PC-9 (cell line): Measurements from ENCODE around the gene COL5A1. TPM values are rescaled to one million over a fixed set of nuclear protein-coding genes. Genes with fewer than 3 reads are reported as not detected.

Experiments
- BruUV-seq: library from RNA; stranded (reverse); fragments of 400-500 nt; replicated peaks from 2 replicates; lab custom pipeline; 2021; lab: Mats Ljungman, UMichigan
- CTCF ChIA-PET: fragments of 300-600 bp; sonication (Branson Sonifier 250); formaldehyde crosslinking; loops from one replicate; lab custom pipeline; 2022; ENCODE audit warnings: antibody characterized with exemption; lab: Charles Lee
- POLR2A ChIA-PET: fragments of 300-600 bp; sonication (Branson Sonifier 250); formaldehyde crosslinking; loops from one replicate; lab custom pipeline; 2022; ENCODE audit warnings: antibody characterized with exemption; ENCODE audit not compliant: unreplicated experiment; lab: Charles Lee
- DNase-seq, 2 experiments: peaks; one replicate each; pipeline versions ENCODE4 v3.0.0 to v3.0.0-alpha.2; 2015 to 2022; ENCODE audit warnings: mixed read lengths in 1 of 2
- H2AFZ ChIP-seq: fragments of 200-600 bp; sonication (generic); 2 replicates; pipeline ENCODE4 v1.8.1; 2017; ENCODE audit warnings: antibody characterized with exemption
- H3F3A ChIP-seq: fragments of 200-600 bp; sonication (generic); 2 replicates; pipeline ENCODE4 v1.8.1; 2017; ENCODE audit warnings: antibody characterized with exemption, mild to moderate bottlenecking, low read depth; ENCODE audit not compliant: insufficient read depth
- H3K27ac ChIP-seq: fragments of 200-600 bp; sonication (generic); 2 replicates; pipeline ENCODE4 v1.6.1; 2016; ENCODE audit warnings: mixed run types
- H3K27me3 ChIP-seq: fragments of 200-600 bp; sonication (generic); 2 replicates; pipeline ENCODE4 v1.6.1; 2016; ENCODE audit warnings: low read depth, mixed run types; ENCODE audit not compliant: insufficient read depth
- H3K36me3 ChIP-seq: fragments of 200-600 bp; sonication (generic); 2 replicates; pipeline ENCODE4 v1.6.1; 2016; ENCODE audit warnings: low read depth, mixed run types
- H3K4me1 ChIP-seq: fragments of 200-600 bp; sonication (generic); replicated peaks from 2 replicates; pipeline ENCODE4 v1.6.1; 2016; ENCODE audit warnings: mixed run types; ENCODE audit not compliant: insufficient read depth
- H3K4me2 ChIP-seq: fragments of 200-600 bp; sonication (generic); 2 replicates; pipeline ENCODE4 v1.6.1; 2017; ENCODE audit warnings: mixed run types
- H3K4me3 ChIP-seq: fragments of 200-600 bp; sonication (generic); 2 replicates; pipeline ENCODE4 v1.6.1; 2016; ENCODE audit warnings: mixed run types
- H3K79me2 ChIP-seq: fragments of 200-600 bp; sonication (generic); 2 replicates; pipeline ENCODE4 v1.6.1; 2017; ENCODE audit warnings: low read depth, mixed run types
- H3K9me2 ChIP-seq: fragments of 200-600 bp; sonication (generic); 2 replicates; pipeline ENCODE4 v1.8.1; 2017; ENCODE audit warnings: mild to moderate bottlenecking; ENCODE audit not compliant: insufficient read depth
- H3K9me3 ChIP-seq: fragments of 200-600 bp; sonication (generic); 2 replicates; pipeline ENCODE4 v1.8.1; 2016; ENCODE audit warnings: low read depth; ENCODE audit not compliant: insufficient read depth
- H4K20me1 ChIP-seq: fragments of 200-600 bp; sonication (generic); 2 replicates; pipeline ENCODE4 v1.8.1; 2017; ENCODE audit not compliant: insufficient read depth
- EZH2 ChIP-seq: fragments of 200-600 bp; sonication (generic); IDR thresholded peaks from 2 replicates; pipeline ENCODE4 v1.8.0; 2017; ENCODE audit warnings: antibody characterized with exemption, low read depth
- intact Hi-C: fragments of 100-400 bp; cut with micrococcal nuclease; formaldehyde crosslinking; loops from one replicate; pipeline ENCODE4 v1.10.0; 2022; ENCODE audit not compliant: unreplicated experiment
- total RNA-seq: library from RNA; stranded (reverse); gene quantifications from 2 replicates; pipeline ENCODE4 v1.2.3, GENCODE V29; 2021
- TF ChIP-seq, protein P1 (sequence below): fragments of 200-600 bp; sonication (generic); conservative IDR thresholded peaks from 2 replicates; pipeline ENCODE4 v1.6.1; 2017; ENCODE audit warnings: mixed run types, antibody characterized with exemption, mild to moderate bottlenecking, moderate library complexity

The COL5A1 gene
- total RNA-seq, 1 experiment from 2014 or later: 15.2 TPM

GRCh38 chr9:134658378-134658955 is 16.9 kb downstream of the COL5A1 start:
- no TSS peak for BruUV-seq
- Histone ChIP-seq H3K9me2 (no peaks in the 10 kb centered on the region), H3K4me1 (no peaks in the 10 kb centered on the region; the same call in 1 of the 2 replicates), H3F3A (peaks cover 10% of the 10 kb centered on the region; the same call in 1 of the 2 replicates), H4K20me1 (no peaks in the 10 kb centered on the region), H3K4me3 (no peak overlapping the region), H3K79me2 (no peaks in the 10 kb centered on the region), H3K36me3 (no peaks in the 10 kb centered on the region), H3K27ac (no peak overlapping the region), H3K9me3 (peaks cover 10% of the 10 kb centered on the region; the same call in 1 of the 2 replicates), H3K4me2 (no peak overlapping the region), H2AFZ (no peak overlapping the region), H3K27me3 (peaks cover 5% of the 10 kb centered on the region; the same call in 1 of the 2 replicates)
- POLR2A ChIA-PET: no interaction called here
- TF ChIP-seq EZH2: no peak
- TF ChIP-seq, protein P1, sequence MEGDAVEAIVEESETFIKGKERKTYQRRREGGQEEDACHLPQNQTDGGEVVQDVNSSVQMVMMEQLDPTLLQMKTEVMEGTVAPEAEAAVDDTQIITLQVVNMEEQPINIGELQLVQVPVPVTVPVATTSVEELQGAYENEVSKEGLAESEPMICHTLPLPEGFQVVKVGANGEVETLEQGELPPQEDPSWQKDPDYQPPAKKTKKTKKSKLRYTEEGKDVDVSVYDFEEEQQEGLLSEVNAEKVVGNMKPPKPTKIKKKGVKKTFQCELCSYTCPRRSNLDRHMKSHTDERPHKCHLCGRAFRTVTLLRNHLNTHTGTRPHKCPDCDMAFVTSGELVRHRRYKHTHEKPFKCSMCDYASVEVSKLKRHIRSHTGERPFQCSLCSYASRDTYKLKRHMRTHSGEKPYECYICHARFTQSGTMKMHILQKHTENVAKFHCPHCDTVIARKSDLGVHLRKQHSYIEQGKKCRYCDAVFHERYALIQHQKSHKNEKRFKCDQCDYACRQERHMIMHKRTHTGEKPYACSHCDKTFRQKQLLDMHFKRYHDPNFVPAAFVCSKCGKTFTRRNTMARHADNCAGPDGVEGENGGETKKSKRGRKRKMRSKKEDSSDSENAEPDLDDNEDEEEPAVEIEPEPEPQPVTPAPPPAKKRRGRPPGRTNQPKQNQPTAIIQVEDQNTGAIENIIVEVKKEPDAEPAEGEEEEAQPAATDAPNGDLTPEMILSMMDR: no peak
- DNase-seq: no peak
- intact Hi-C loops: no loop called here
- CTCF ChIA-PET: no interaction called here

- peaks cover 10% of the 10 kb centered on the region; the same call in 1 of the 2 replicates for H3K9me3 ChIP-seq
- H3F3A ChIP-seq: peaks cover 10% of the 10 kb centered on the region; the same call in 1 of the 2 replicates
- H3K4me3 ChIP-seq: no peak overlapping the region
- no peak overlapping the region for H2AFZ ChIP-seq
- intact Hi-C loops: no loop called here
- peaks cover 5% of the 10 kb centered on the region; the same call in 1 of the 2 replicates for H3K27me3 ChIP-seq
- H3K4me1 ChIP-seq: no peaks in the 10 kb centered on the region; the same call in 1 of the 2 replicates
- H3K27ac ChIP-seq: no peak overlapping the region
- ChIA-PET POLR2A (no interaction called here), CTCF (no interaction called here)
- no peak for TF ChIP-seq EZH2
- TF ChIP-seq, protein P1: no peak
- BruUV-seq: no TSS peak
- DNase-seq: no peak
- no peak overlapping the region for H3K4me2 ChIP-seq
- H3K9me2 ChIP-seq: no peaks in the 10 kb centered on the region
- H4K20me1 ChIP-seq: no peaks in the 10 kb centered on the region
- no peaks in the 10 kb centered on the region for H3K36me3 ChIP-seq
- H3K79me2 ChIP-seq: no peaks in the 10 kb centered on the region
These were observed 18.1 kb downstream of the COL5A1 start for GRCh38 chr9:134659688-134660131.

DNA sequence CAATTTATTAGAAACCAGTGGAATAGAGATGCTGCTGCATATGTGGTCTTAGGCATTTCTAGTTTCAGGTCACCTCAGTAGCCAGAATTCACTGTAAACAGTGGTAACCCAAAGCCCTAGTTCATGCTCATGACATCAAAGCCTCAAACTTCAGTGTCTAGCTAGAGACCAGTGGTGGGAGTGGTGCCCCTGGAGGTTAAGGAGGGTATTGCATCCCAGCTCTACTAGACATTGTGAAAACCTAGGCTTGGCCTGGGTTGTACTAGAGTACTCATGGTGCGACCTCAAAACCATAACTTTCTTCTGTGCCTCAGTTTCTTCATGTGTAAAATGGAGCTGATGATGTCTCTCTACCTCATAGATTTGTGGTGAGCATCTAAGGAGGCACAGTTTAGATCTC is 18.8 kb downstream of the COL5A1 start:
- DNase-seq: no peak
- Histone ChIP-seq H3K4me1 (no peaks in the 10 kb centered on the region; the same call in 1 of the 2 replicates), H3K4me3 (no peak overlapping the region), H4K20me1 (no peaks in the 10 kb centered on the region), H3K36me3 (no peaks in the 10 kb centered on the region), H2AFZ (no peak overlapping the region), H3K27ac (no peak overlapping the region), H3F3A (peaks cover 10% of the 10 kb centered on the region; the same call in 1 of the 2 replicates), H3K9me2 (no peaks in the 10 kb centered on the region), H3K4me2 (no peak overlapping the region), H3K79me2 (no peaks in the 10 kb centered on the region), H3K9me3 (peaks cover 10% of the 10 kb centered on the region; the same call in 1 of the 2 replicates), H3K27me3 (peaks cover 5% of the 10 kb centered on the region; the same call in 1 of the 2 replicates)
- TF ChIP-seq, protein P1: peak; percentile 69
- no peak for TF ChIP-seq EZH2
- no TSS peak for BruUV-seq
- POLR2A ChIA-PET: no interaction called here
- CTCF ChIA-PET: no interaction called here
- intact Hi-C loops: no loop called here
